ENCODE results near the gene PKNOX1. TPM values are rescaled to one million over a fixed set of nuclear protein-coding genes. Genes with fewer than 3 reads are reported as not detected.
A peak's percentile ranks its signal among the peaks of the same experiment; 100 is the strongest.
"Not testable (repeated sequence)": the region's sequence is repeated elsewhere in the genome, so short reads cannot be mapped to it uniquely, and the experiment has no call there.

Gene PKNOX1
- total and polyA plus RNA-seq, 9 of the 15 experiments (the other 6 are each of a cell fraction or from before 2014, with no cell fraction given): 8.8 to 25.9 (median 13.2) TPM

DNA sequence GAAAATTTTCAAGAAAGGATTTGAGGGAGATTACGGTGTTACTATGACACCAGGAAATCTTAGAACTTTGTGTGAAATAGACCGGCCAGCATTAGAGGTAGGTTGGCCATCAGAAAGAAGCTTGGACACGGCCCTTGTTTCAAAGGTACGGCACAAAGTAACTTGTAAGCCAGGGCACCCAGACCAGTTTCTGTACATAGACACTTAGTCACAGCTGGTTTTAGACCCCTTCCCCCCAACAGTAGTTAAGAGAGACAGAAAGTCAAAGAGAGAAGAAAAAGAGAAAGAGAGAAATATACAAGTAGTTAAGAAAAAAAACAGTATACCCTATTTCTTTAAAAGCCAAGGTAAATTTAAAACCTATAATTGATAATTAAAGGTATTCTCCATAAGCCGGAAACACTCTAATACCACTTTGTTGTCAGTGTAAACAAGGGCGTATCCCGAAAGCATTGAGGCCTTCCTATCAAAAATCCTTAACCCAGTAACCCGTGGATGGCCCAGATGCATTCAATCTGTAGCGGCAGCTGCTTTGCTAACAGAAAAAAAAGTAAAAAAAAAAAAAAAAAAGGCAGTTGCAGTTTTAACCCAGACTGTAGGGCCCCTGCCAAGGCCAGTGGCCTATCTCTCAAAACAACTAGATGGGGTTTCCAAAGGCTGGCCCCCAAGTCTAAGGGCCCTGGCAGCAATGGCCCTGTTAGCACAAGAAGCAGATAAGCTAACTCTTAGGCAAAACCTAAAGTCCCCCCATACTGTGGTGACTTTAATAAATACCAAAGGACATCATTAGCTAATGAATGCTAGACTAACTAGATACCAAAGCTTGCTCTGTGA lies 41.0 kb upstream of the PKNOX1 start:
- H3K9ac ChIP-seq (ENCODE audit: insufficient read depth in 1 of 2, low read depth in 2 of 2, low read length in 2 of 2); H3K36me3 ChIP-seq (ENCODE audit: control insufficient read depth, insufficient read depth, low read length); H3K27ac ChIP-seq (ENCODE audit: extremely low read depth, low read depth, low read length); H3K4me3 ChIP-seq; CTCF ChIA-PET (ENCODE audit: low intra/inter-chr PET ratio); BruUV-seq (replicated peaks); intact Hi-C loops (cut with micrococcal nuclease); in situ Hi-C loops (cut with MboI); FAIRE-seq; DNase-seq (ENCODE audit: extremely low read depth in 1 of 4, low spot score in 3 of 4); ATAC-seq; H3K27me3 ChIP-seq (ENCODE audit: control insufficient read depth in 2 of 2, insufficient read depth in 2 of 2, low read length in 2 of 2); H3K4me2 ChIP-seq (ENCODE audit: insufficient read depth, low read length); H3K9me3 ChIP-seq (replicated peaks; ENCODE audit: control insufficient read depth, insufficient read depth, low read depth, low read length); H4K20me1 ChIP-seq (replicated peaks; ENCODE audit: control insufficient read depth, insufficient read depth, low read length); H3K79me2 ChIP-seq (ENCODE audit: control insufficient read depth, insufficient read depth, low read length); H2AFZ ChIP-seq (ENCODE audit: low read depth, low read length); H3K9me1 ChIP-seq (ENCODE audit: control insufficient read depth, insufficient read depth, low read length); POLR2A ChIA-PET: not testable (repeated sequence)
- 69% methylated on average over 9 of the region's 9 CpGs for WGBS (ENCODE audit: insufficient coverage, low coverage, missing lambda C conversion rate)
- TF ChIP-seq, protein P1, sequence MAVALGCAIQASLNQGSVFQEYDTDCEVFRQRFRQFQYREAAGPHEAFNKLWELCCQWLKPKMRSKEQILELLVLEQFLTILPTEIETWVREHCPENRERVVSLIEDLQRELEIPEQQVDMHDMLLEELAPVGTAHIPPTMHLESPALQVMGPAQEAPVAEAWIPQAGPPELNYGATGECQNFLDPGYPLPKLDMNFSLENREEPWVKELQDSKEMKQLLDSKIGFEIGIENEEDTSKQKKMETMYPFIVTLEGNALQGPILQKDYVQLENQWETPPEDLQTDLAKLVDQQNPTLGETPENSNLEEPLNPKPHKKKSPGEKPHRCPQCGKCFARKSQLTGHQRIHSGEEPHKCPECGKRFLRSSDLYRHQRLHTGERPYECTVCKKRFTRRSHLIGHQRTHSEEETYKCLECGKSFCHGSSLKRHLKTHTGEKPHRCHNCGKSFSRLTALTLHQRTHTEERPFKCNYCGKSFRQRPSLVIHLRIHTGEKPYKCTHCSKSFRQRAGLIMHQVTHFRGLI (CRISPR knock-in tag; IDR thresholded peaks at IDR 0.05): peak; percentile 78; the same call in 1 of the 2 replicates
- H3K4me1 ChIP-seq (replicated peaks in 1 of 2; ENCODE audit: control insufficient read depth in 2 of 2, insufficient read depth in 2 of 2, low read length in 2 of 2): peaks cover 21 to 29% of the 10 kb centered on the region in 2 experiments; a peak in 4 of 5 replicates

- H2AFZ ChIP-seq (ENCODE audit: low read depth, low read length); DNase-seq (ENCODE audit: extremely low read depth in 1 of 4, low spot score in 3 of 4); in situ Hi-C loops (cut with MboI); ATAC-seq; H3K27me3 ChIP-seq (ENCODE audit: control insufficient read depth in 2 of 2, insufficient read depth in 2 of 2, low read length in 2 of 2); H3K9me3 ChIP-seq (replicated peaks; ENCODE audit: control insufficient read depth, insufficient read depth, low read depth, low read length); H3K4me2 ChIP-seq (ENCODE audit: insufficient read depth, low read length); H3K36me3 ChIP-seq (ENCODE audit: control insufficient read depth, insufficient read depth, low read length); FAIRE-seq; BruUV-seq (replicated peaks); CTCF ChIA-PET (ENCODE audit: low intra/inter-chr PET ratio); H3K27ac ChIP-seq (ENCODE audit: extremely low read depth, low read depth, low read length); H4K20me1 ChIP-seq (replicated peaks; ENCODE audit: control insufficient read depth, insufficient read depth, low read length); H3K9ac ChIP-seq (ENCODE audit: insufficient read depth in 1 of 2, low read depth in 2 of 2, low read length in 2 of 2); H3K9me1 ChIP-seq (ENCODE audit: control insufficient read depth, insufficient read depth, low read length); intact Hi-C loops (cut with micrococcal nuclease); H3K4me3 ChIP-seq; H3K79me2 ChIP-seq (ENCODE audit: control insufficient read depth, insufficient read depth, low read length): not testable (repeated sequence)
- H3K4me1 ChIP-seq (replicated peaks in 1 of 2; ENCODE audit: control insufficient read depth in 2 of 2, insufficient read depth in 2 of 2, low read length in 2 of 2): peaks cover 21 to 29% of the 10 kb centered on the region in 2 experiments; a peak in 4 of 5 replicates
- POLR2A ChIA-PET: interaction anchor here (0.6 kb wide), 1 partner anchor 62 kb away, joined by 3 read pairs; no protein-coding TSS in a partner anchor
- 89% methylated on average over 12 of the region's 12 CpGs for WGBS (ENCODE audit: insufficient coverage, low coverage, missing lambda C conversion rate)
Observed at GRCh38 chr21:42933973-42934372, 40.4 kb upstream of the PKNOX1 start.

Measured in K562 (cell line).